K562 (cell line): ENCODE measurements around the gene LST1. TPM values are rescaled to one million over a fixed set of nuclear protein-coding genes. Genes with fewer than 3 reads are reported as not detected.
A peak's percentile ranks its signal among the peaks of the same experiment; 100 is the strongest.

Experiments
- CREM ChIP-seq: IDR thresholded peaks from 2 replicates; pipeline ENCODE4 v1.6.1; 2014; ENCODE audit warnings: antibody characterized with exemption, low read depth
- EP400 ChIP-seq: fragments of 450-650 bp; IDR thresholded peaks from 2 replicates; pipeline ENCODE4 v1.6.1; 2017; ENCODE audit warnings: antibody characterized with exemption, mild to moderate bottlenecking, moderate library complexity
- FOXA1 ChIP-seq: fragments of 450-650 bp; IDR thresholded peaks from 2 replicates; pipeline ENCODE4 v1.6.1; 2016; ENCODE audit warnings: mild to moderate bottlenecking, borderline replicate concordance
- HNRNPL ChIP-seq: fragments of 200-400 bp; formaldehyde crosslinking; IDR thresholded peaks from 2 replicates; pipeline ENCODE4 v1.6.1; 2017; ENCODE audit warnings: low read depth, mild to moderate bottlenecking, low read length
- NBN ChIP-seq: fragments of 450-650 bp; IDR thresholded peaks from 2 replicates; pipeline ENCODE4 v1.6.1; 2016; ENCODE audit warnings: low read depth, mild to moderate bottlenecking
- SOX6 ChIP-seq: fragments of 450-650 bp; IDR thresholded peaks from 2 replicates; pipeline ENCODE4 v1.6.1; 2014; ENCODE audit warnings: mild to moderate bottlenecking
- polyA plus RNA-seq, 8 experiments: library from polyadenylated mRNA; depleted of rRNA in 4 of 8; stranded (reverse) in 5 of 8; unstranded in 3 of 8; fragments of >200 nt; fragmentation: Nextera tagmentation in 2 of 8; fragmentation: Illumina TruSeq in 1 of 8; extraction: Ambion mirVana in 2 of 8; extraction: Trizol in 1 of 8; gene quantifications; 2 replicates each; pipeline versions ENCODE4 v1.2.1 to v1.2.3, GENCODE V29; 2011 to 2014; ENCODE audit warnings: inconsistent platforms in 1 of 8, missing spikeins in 1 of 8
- total RNA-seq, 7 experiments: library from RNA; depleted of rRNA in 6 of 7; stranded (reverse); fragments of >200 nt in 6 of 7; fragmentation: Illumina TruSeq in 2 of 7; extraction: Trizol in 2 of 7; gene quantifications; 2 replicates each; pipeline versions ENCODE4 v1.2.1 to v1.2.3, GENCODE V29; 2011 to 2021; ENCODE audit warnings: low replicate concordance in 1 of 7
- TF ChIP-seq, protein P1 (sequence below): sonication (generic); formaldehyde crosslinking; IDR thresholded peaks from 2 replicates; pipeline ENCODE4 v1.8.1; 2022; ENCODE audit warnings: missing genetic modification reagents
- TF ChIP-seq, protein P2 (sequence below): fragments of 250-450 bp; sonication (Bioruptor Pico); IDR thresholded peaks from 2 replicates; pipeline ENCODE4 v1.5.0; 2021
- TF ChIP-seq, protein P3 (sequence below): fragments of 450-650 bp; IDR thresholded peaks from 2 replicates; pipeline ENCODE4 v1.6.1; 2017; ENCODE audit warnings: antibody characterized with exemption
- TF ChIP-seq, protein P4 (sequence below): fragments of 450-650 bp; IDR thresholded peaks from 2 replicates; pipeline ENCODE4 v1.6.1; 2016; ENCODE audit warnings: missing biosample characterization, missing genetic modification characterization
- TF ChIP-seq, protein P5 (sequence below): fragments of 200-800 bp; sonication (Bioruptor generic); IDR thresholded peaks from 2 replicates; pipeline ENCODE4 v1.6.1; 2017; ENCODE audit warnings: missing genetic modification characterization, missing compliant biosample characterization
- TF ChIP-seq, protein P6 (sequence below): sonication (generic); formaldehyde crosslinking; IDR thresholded peaks from 2 replicates; pipeline ENCODE4 v1.8.0; 2022; ENCODE audit warnings: missing genetic modification reagents, mild to moderate bottlenecking, borderline replicate concordance

Gene LST1
- total and polyA plus RNA-seq, 9 of the 15 experiments (the other 6 are each of a cell fraction or from before 2014, with no cell fraction given) = 0.82 to 7.8 (median 1.7) TPM

DNA sequence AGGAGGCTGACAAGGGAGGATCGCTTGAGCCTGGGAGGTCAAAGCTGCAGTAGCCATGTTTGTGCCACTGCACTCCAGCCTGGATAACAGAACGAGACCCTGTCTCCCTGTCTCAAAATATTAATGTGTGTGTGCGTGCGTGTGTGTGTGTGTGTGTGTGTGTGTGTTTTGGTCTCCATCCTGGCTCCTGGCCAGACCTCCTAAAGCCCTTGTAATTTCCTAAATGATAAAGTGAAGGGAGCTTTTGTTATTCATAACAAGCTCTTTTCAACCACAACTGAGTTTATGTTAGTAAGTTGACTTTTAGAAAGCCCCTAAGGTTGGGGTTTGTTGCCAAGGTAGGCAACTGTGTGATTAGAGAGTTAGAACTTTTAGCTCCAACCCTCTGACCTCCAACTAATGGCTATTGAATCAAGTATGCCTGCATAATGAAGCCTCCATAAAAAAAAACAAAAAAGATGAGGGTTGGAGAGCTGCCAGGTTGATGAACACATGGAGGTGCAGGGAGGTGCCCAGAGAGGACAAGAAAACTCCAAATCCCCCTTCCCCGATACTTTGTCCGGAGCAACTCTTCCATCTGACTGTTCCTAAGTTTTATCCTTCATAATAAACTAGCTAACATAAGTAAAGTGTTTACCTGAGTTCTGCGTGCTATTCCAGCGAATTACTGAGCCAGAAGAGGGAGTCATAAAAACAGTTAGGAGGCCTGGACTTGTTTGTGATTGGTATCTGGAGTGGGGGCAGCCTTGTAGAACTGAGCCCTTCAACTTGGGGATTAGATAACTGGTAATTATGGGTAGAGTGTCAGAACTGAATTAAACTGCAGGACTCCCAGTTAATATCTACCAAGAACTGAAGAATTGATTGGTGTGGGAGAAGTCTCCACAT, 23.7 kb downstream of the LST1 start (continued):
- TF ChIP-seq, protein P1, sequence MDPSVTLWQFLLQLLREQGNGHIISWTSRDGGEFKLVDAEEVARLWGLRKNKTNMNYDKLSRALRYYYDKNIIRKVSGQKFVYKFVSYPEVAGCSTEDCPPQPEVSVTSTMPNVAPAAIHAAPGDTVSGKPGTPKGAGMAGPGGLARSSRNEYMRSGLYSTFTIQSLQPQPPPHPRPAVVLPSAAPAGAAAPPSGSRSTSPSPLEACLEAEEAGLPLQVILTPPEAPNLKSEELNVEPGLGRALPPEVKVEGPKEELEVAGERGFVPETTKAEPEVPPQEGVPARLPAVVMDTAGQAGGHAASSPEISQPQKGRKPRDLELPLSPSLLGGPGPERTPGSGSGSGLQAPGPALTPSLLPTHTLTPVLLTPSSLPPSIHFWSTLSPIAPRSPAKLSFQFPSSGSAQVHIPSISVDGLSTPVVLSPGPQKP = no peak
- TF ChIP-seq CREM = 0 out of 2 replicates have a peak, but pooled peaks have one; percentile 10
- TF ChIP-seq, protein P2, sequence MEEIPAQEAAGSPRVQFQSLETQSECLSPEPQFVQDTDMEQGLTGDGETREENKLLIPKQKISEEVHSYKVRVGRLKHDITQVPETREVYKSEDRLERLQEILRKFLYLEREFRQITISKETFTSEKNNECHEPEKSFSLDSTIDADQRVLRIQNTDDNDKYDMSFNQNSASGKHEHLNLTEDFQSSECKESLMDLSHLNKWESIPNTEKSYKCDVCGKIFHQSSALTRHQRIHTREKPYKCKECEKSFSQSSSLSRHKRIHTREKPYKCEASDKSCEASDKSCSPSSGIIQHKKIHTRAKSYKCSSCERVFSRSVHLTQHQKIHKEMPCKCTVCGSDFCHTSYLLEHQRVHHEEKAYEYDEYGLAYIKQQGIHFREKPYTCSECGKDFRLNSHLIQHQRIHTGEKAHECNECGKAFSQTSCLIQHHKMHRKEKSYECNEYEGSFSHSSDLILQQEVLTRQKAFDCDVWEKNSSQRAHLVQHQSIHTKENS = no peak
- TF ChIP-seq, protein P3, sequence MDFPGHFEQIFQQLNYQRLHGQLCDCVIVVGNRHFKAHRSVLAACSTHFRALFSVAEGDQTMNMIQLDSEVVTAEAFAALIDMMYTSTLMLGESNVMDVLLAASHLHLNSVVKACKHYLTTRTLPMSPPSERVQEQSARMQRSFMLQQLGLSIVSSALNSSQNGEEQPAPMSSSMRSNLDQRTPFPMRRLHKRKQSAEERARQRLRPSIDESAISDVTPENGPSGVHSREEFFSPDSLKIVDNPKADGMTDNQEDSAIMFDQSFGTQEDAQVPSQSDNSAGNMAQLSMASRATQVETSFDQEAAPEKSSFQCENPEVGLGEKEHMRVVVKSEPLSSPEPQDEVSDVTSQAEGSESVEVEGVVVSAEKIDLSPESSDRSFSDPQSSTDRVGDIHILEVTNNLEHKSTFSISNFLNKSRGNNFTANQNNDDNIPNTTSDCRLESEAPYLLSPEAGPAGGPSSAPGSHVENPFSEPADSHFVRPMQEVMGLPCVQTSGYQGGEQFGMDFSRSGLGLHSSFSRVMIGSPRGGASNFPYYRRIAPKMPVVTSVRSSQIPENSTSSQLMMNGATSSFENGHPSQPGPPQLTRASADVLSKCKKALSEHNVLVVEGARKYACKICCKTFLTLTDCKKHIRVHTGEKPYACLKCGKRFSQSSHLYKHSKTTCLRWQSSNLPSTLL = no peak
- TF ChIP-seq, protein P4, sequence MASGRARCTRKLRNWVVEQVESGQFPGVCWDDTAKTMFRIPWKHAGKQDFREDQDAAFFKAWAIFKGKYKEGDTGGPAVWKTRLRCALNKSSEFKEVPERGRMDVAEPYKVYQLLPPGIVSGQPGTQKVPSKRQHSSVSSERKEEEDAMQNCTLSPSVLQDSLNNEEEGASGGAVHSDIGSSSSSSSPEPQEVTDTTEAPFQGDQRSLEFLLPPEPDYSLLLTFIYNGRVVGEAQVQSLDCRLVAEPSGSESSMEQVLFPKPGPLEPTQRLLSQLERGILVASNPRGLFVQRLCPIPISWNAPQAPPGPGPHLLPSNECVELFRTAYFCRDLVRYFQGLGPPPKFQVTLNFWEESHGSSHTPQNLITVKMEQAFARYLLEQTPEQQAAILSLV = no peak
- 0 out of 2 replicates have a peak, but pooled peaks have one; percentile 23 for TF ChIP-seq SOX6
- TF ChIP-seq NBN = peak; percentile 39; the same call in 1 of the 2 replicates
- peak; percentile 26; the same call in 1 of the 2 replicates for TF ChIP-seq EP400
- no peak for TF ChIP-seq FOXA1
- no peak for TF ChIP-seq HNRNPL
- TF ChIP-seq, protein P5, sequence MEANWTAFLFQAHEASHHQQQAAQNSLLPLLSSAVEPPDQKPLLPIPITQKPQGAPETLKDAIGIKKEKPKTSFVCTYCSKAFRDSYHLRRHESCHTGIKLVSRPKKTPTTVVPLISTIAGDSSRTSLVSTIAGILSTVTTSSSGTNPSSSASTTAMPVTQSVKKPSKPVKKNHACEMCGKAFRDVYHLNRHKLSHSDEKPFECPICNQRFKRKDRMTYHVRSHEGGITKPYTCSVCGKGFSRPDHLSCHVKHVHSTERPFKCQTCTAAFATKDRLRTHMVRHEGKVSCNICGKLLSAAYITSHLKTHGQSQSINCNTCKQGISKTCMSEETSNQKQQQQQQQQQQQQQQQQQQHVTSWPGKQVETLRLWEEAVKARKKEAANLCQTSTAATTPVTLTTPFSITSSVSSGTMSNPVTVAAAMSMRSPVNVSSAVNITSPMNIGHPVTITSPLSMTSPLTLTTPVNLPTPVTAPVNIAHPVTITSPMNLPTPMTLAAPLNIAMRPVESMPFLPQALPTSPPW (CRISPR knock-in tag) = peak; percentile 19; the same call in 1 of the 2 replicates
- TF ChIP-seq, protein P6, sequence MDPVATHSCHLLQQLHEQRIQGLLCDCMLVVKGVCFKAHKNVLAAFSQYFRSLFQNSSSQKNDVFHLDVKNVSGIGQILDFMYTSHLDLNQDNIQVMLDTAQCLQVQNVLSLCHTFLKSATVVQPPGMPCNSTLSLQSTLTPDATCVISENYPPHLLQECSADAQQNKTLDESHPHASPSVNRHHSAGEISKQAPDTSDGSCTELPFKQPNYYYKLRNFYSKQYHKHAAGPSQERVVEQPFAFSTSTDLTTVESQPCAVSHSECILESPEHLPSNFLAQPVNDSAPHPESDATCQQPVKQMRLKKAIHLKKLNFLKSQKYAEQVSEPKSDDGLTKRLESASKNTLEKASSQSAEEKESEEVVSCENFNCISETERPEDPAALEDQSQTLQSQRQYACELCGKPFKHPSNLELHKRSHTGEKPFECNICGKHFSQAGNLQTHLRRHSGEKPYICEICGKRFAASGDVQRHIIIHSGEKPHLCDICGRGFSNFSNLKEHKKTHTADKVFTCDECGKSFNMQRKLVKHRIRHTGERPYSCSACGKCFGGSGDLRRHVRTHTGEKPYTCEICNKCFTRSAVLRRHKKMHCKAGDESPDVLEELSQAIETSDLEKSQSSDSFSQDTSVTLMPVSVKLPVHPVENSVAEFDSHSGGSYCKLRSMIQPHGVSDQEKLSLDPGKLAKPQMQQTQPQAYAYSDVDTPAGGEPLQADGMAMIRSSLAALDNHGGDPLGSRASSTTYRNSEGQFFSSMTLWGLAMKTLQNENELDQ (CRISPR knock-in tag) = no peak
